Measurements from ENCODE around the gene TAS2R46. TPM values are rescaled to one million over a fixed set of nuclear protein-coding genes. Genes with fewer than 3 reads are reported as not detected.

Gene TAS2R46
- total and polyA plus RNA-seq, 2 donors (not counting 3 experiments of a cell fraction or from before 2014, with no cell fraction given), result 0.14 to 1.4 TPM

- H3K4me3 ChIP-seq (replicated peaks in 1 of 3; ENCODE audit: insufficient read depth in 1 of 3, low read depth in 1 of 3, low read length in 3 of 3), result no peak overlapping the region
- no peak overlapping the region for H3K27ac ChIP-seq (ENCODE audit: insufficient read depth, low read depth, low read length)
- H3K36me3 ChIP-seq (ENCODE audit: control insufficient read depth in 2 of 2, extremely low read depth in 1 of 2, insufficient read depth in 2 of 2, low read length in 2 of 2), result no peaks in the 10 kb centered on the region
- POLR2A ChIA-PET, result no interaction called here
- no peaks in the 10 kb centered on the region for H3K9me1 ChIP-seq (replicated peaks; ENCODE audit: control insufficient read depth, extremely low read depth, insufficient read depth, low read length)
- peak; percentile 76 for FAIRE-seq
- DNase-seq (ENCODE audit: low read depth, low spot score), result peak; percentile 86
- CTCF ChIA-PET, result no interaction called here
- dilution Hi-C loops (cut with MboI; ENCODE audit: extremely low pct_ligation_motif_present, low sequenced_read_pairs), result no loop called here
- no peaks in the 10 kb centered on the region for H3K79me2 ChIP-seq (ENCODE audit: control insufficient read depth, insufficient read depth, low read length)
- no peak overlapping the region for H2AFZ ChIP-seq (ENCODE audit: low read depth, low read length)
- TF ChIP-seq FOS (IDR thresholded peaks at IDR 0.05; ENCODE audit: borderline replicate concordance, insufficient read depth, low read length), result no peak
- peak; percentile 68 for TF ChIP-seq GATA2 (IDR thresholded peaks at IDR 0.05; ENCODE audit: insufficient read depth, insufficient read length, low read depth, low read length)
- no peaks in the 10 kb centered on the region for H3K9me3 ChIP-seq (replicated peaks; ENCODE audit: control insufficient read depth, insufficient read depth, low read length)
- no peaks in the 10 kb centered on the region for H4K20me1 ChIP-seq (replicated peaks; ENCODE audit: control insufficient read depth, extremely low read depth, insufficient read depth, low read length)
- H3K4me1 ChIP-seq (ENCODE audit: control insufficient read depth, extremely low read depth, insufficient read depth, low read length), result peaks cover 13% of the 10 kb centered on the region
- no TSS peak for BruUV-seq (replicated peaks)
- no peaks in the 10 kb centered on the region for H3K27me3 ChIP-seq (ENCODE audit: control insufficient read depth in 2 of 2, insufficient read depth in 2 of 2, low read length in 2 of 2)
- intact Hi-C loops (cut with micrococcal nuclease), result loop anchor here (5.0 kb wide), 1 partner anchor 156 kb away; the partner anchor contains the start of gene SMIM10L1
- no peak overlapping the region for H3K9ac ChIP-seq (replicated peaks; ENCODE audit: extremely low read depth, insufficient read depth, low read length)
- peak overlapping the region; percentile 16 for H3K4me2 ChIP-seq (ENCODE audit: insufficient read depth, low read length)
Measured at GRCh38 chr12:11015775-11016430, 46.2 kb downstream of the TAS2R46 start.

- Histone ChIP-seq H3K36me3 (ENCODE audit: control insufficient read depth in 2 of 2, extremely low read depth in 1 of 2, insufficient read depth in 2 of 2, low read length in 2 of 2) (no peaks in the 10 kb centered on the region), H3K4me3 (replicated peaks in 1 of 3; ENCODE audit: insufficient read depth in 1 of 3, low read depth in 1 of 3, low read length in 3 of 3) (no peak overlapping the region), H3K79me2 (ENCODE audit: control insufficient read depth, insufficient read depth, low read length) (no peaks in the 10 kb centered on the region), H3K4me2 (ENCODE audit: insufficient read depth, low read length) (no peak overlapping the region), H3K4me1 (ENCODE audit: control insufficient read depth, extremely low read depth, insufficient read depth, low read length) (peaks cover 13% of the 10 kb centered on the region), H3K9ac (replicated peaks; ENCODE audit: extremely low read depth, insufficient read depth, low read length) (no peak overlapping the region), H2AFZ (ENCODE audit: low read depth, low read length) (no peak overlapping the region), H3K9me3 (replicated peaks; ENCODE audit: control insufficient read depth, insufficient read depth, low read length) (no peaks in the 10 kb centered on the region), H3K9me1 (replicated peaks; ENCODE audit: control insufficient read depth, extremely low read depth, insufficient read depth, low read length) (no peaks in the 10 kb centered on the region), H3K27me3 (ENCODE audit: control insufficient read depth in 2 of 2, insufficient read depth in 2 of 2, low read length in 2 of 2) (no peaks in the 10 kb centered on the region), H4K20me1 (replicated peaks; ENCODE audit: control insufficient read depth, extremely low read depth, insufficient read depth, low read length) (no peaks in the 10 kb centered on the region), H3K27ac (ENCODE audit: insufficient read depth, low read depth, low read length) (no peak overlapping the region)
- DNase-seq (ENCODE audit: low read depth, low spot score) (no peak), FAIRE-seq (no peak)
- intact Hi-C loops (cut with micrococcal nuclease), result loop anchor here (1.0 kb wide), 1 partner anchor 55 kb away; no protein-coding TSS in a partner anchor
- BruUV-seq (replicated peaks), result no TSS peak
- no peak for TF ChIP-seq FOS (IDR thresholded peaks at IDR 0.05; ENCODE audit: borderline replicate concordance, insufficient read depth, low read length)
- TF ChIP-seq POLR2A (IDR thresholded peaks at IDR 0.05; ENCODE audit: low read depth, low read length), result no peak
- TF ChIP-seq GATA2 (IDR thresholded peaks at IDR 0.05; ENCODE audit: insufficient read depth, insufficient read length, low read depth, low read length), result no peak
- dilution Hi-C loops (cut with MboI; ENCODE audit: extremely low pct_ligation_motif_present, low sequenced_read_pairs), result no loop called here
- CTCF ChIA-PET, result interaction anchor here (0.7 kb wide), 1 partner anchor 55 kb away, joined by 3 read pairs; no protein-coding TSS in a partner anchor
- POLR2A ChIA-PET, result no interaction called here
Measured at GRCh38 chr12:11014234-11014633, 47.9 kb downstream of the TAS2R46 start.

Small RNA genes within 50 kb of the gene (small RNA-seq; reads per million reads assigned to genes)
- not detected for gene AC018630.1 (ENCODE audit: insufficient read depth, insufficient read length, low read depth, low replicate concordance)

Other genes with a start within 250 kb of the TAS2R46 start
- 0.66 TPM in 1 of 2 replicates, not detected in the other for gene TAS2R10, start 235.9 kb downstream of the TAS2R46 start, total RNA-seq
- gene TAS2R10, start 235.9 kb downstream of the TAS2R46 start, polyA plus RNA-seq, result 0.11 and 0.22 TPM in 2 replicates
- 2.4 and 2.8 TPM in 2 replicates for gene PRR4, start 212.8 kb downstream of the TAS2R46 start, total RNA-seq
- gene PRR4, start 212.8 kb downstream of the TAS2R46 start, polyA plus RNA-seq, result 2.4 and 2.6 TPM in 2 replicates
- 16.2 and 17.0 TPM in 2 replicates for gene PRH1, start 178.0 kb downstream of the TAS2R46 start, total RNA-seq
- gene PRH1, start 178.0 kb downstream of the TAS2R46 start, polyA plus RNA-seq, result 2.2 and 2.3 TPM in 2 replicates
- gene TAS2R13, start 152.7 kb downstream of the TAS2R46 start, total RNA-seq, result 0.97 and 1.7 TPM in 2 replicates
- 0.04 and 0.08 TPM in 2 replicates for gene TAS2R13, start 152.7 kb downstream of the TAS2R46 start, polyA plus RNA-seq
- not detected in 2 replicates for gene PRH2, start 133.1 kb downstream of the TAS2R46 start, total RNA-seq
- 0.21 TPM in 1 of 2 replicates, not detected in the other for gene PRH2, start 133.1 kb downstream of the TAS2R46 start, polyA plus RNA-seq
- 3.0 and 4.2 TPM in 2 replicates for gene TAS2R14, start 123.0 kb downstream of the TAS2R46 start, total RNA-seq
- 0.76 and 0.91 TPM in 2 replicates for gene TAS2R14, start 123.0 kb downstream of the TAS2R46 start, polyA plus RNA-seq
- 1.5 and 1.6 TPM in 2 replicates for gene TAS2R50, start 75.4 kb downstream of the TAS2R46 start, total RNA-seq
- gene TAS2R50, start 75.4 kb downstream of the TAS2R46 start, polyA plus RNA-seq, result 0.12 TPM in 1 of 2 replicates, not detected in the other
- gene TAS2R20, start 64.0 kb downstream of the TAS2R46 start, total RNA-seq, result 2.2 and 3.3 TPM in 2 replicates
- 0.30 and 0.48 TPM in 2 replicates for gene TAS2R20, start 64.0 kb downstream of the TAS2R46 start, polyA plus RNA-seq
- gene TAS2R19, start 39.7 kb downstream of the TAS2R46 start, total RNA-seq, result 3.1 and 4.1 TPM in 2 replicates
- 0.12 and 0.29 TPM in 2 replicates for gene TAS2R19, start 39.7 kb downstream of the TAS2R46 start, polyA plus RNA-seq
- 3.2 and 4.3 TPM in 2 replicates for gene TAS2R31, start 30.9 kb downstream of the TAS2R46 start, total RNA-seq
- 0.12 TPM in 1 of 2 replicates, not detected in the other for gene TAS2R31, start 30.9 kb downstream of the TAS2R46 start, polyA plus RNA-seq
- 0.88 and 1.8 TPM in 2 replicates for gene TAS2R43, start 30.0 kb upstream of the TAS2R46 start, total RNA-seq
- 0.07 TPM in 1 of 2 replicates, not detected in the other for gene TAS2R43, start 30.0 kb upstream of the TAS2R46 start, polyA plus RNA-seq
- gene TAS2R30, start 72.3 kb upstream of the TAS2R46 start, total RNA-seq, result 3.7 and 5.2 TPM in 2 replicates
- 0.26 and 0.33 TPM in 2 replicates for gene TAS2R30, start 72.3 kb upstream of the TAS2R46 start, polyA plus RNA-seq
- 10.8 and 10.9 TPM in 2 replicates for gene SMIM10L1, start 108.9 kb upstream of the TAS2R46 start, total RNA-seq
- 5.1 and 6.2 TPM in 2 replicates for gene SMIM10L1, start 108.9 kb upstream of the TAS2R46 start, polyA plus RNA-seq
- not detected in 2 replicates for gene TAS2R42, start 124.6 kb upstream of the TAS2R46 start, total RNA-seq
- gene TAS2R42, start 124.6 kb upstream of the TAS2R46 start, polyA plus RNA-seq, result not detected in 2 replicates
- gene PRB3, start 207.4 kb upstream of the TAS2R46 start, total RNA-seq, result not detected in 2 replicates
- not detected in 2 replicates for gene PRB3, start 207.4 kb upstream of the TAS2R46 start, polyA plus RNA-seq
- gene PRB4, start 248.1 kb upstream of the TAS2R46 start, total RNA-seq, result not detected in 2 replicates
- not detected in 2 replicates for gene PRB4, start 248.1 kb upstream of the TAS2R46 start, polyA plus RNA-seq